AG04450 (cell line): Measurements from ENCODE around the gene TCERG1L. TPM values are rescaled to one million over a fixed set of nuclear protein-coding genes. Genes with fewer than 3 reads are reported as not detected.

ENCODE experiments used
- CTCF ChIA-PET: fragments of 300-600, 350-600 bp; formaldehyde crosslinking; extraction: SDS; loops from one replicate; lab custom pipeline; 2022; ENCODE audit warnings: antibody characterized with exemption, inconsistent platforms; lab: Charles Lee
- POLR2A ChIA-PET: fragments of 350-600 bp; formaldehyde crosslinking; extraction: SDS; loops from one replicate; lab custom pipeline; 2021; ENCODE audit warnings: antibody characterized with exemption, inconsistent platforms; lab: Yijun Ruan, JAX
- DNase-seq: peaks from one replicate; pipeline ENCODE4 v3.0.0-alpha.2; 2011; ENCODE audit warnings: low read depth, low spot score
- H3K27ac ChIP-seq: one replicate; pipeline ENCODE4 v1.5.1; 2012; ENCODE audit warnings: low read depth, low read length, control low read depth
- H3K27me3 ChIP-seq: one replicate; pipeline ENCODE4 v1.6.0; 2012; ENCODE audit warnings: low read length; ENCODE audit not compliant: control insufficient read depth, insufficient read depth
- H3K4me3 ChIP-seq: 2 replicates; pipeline ENCODE4 v1.5.1; 2011; ENCODE audit warnings: mild to moderate bottlenecking, low read depth, low read length, control low read depth
- H3K9me3 ChIP-seq: 2 replicates; pipeline ENCODE4 v1.5.1; 2012; ENCODE audit warnings: low read length; ENCODE audit not compliant: control insufficient read depth, insufficient read depth
- CTCF ChIP-seq: IDR thresholded peaks from 2 replicates; pipeline ENCODE4 v1.5.1; 2011; ENCODE audit warnings: low read depth, low read length, control low read depth, inconsistent platforms
- polyA plus RNA-seq: library from polyadenylated mRNA; depleted of rRNA; stranded (reverse); fragments of >200 nt; gene quantifications from 2 replicates; pipeline ENCODE4 v1.2.3, GENCODE V29; 2011

TCERG1L gene
- polyA plus RNA-seq, 1 experiment, result not detected

GRCh38 chr10:131312478-131312836 lies 936 bp upstream of the TCERG1L start:
- no peak for TF ChIP-seq CTCF
- no peak for DNase-seq
- Histone ChIP-seq H3K9me3 (peaks cover 56% of the 10 kb centered on the region), H3K27me3 (no peaks in the 10 kb centered on the region), H3K4me3 (no peak overlapping the region), H3K27ac (no peak overlapping the region)
- ChIA-PET CTCF (no interaction called here), POLR2A (no interaction called here)

- POLR2A ChIA-PET, result no interaction called here
- no peak overlapping the region for H3K27ac ChIP-seq
- H3K9me3 ChIP-seq, result peaks cover 47% of the 10 kb centered on the region
- no peaks in the 10 kb centered on the region for H3K27me3 ChIP-seq
- CTCF ChIA-PET, result no interaction called here
- no peak overlapping the region for H3K4me3 ChIP-seq
- no peak for DNase-seq
- no peak for TF ChIP-seq CTCF
Measured at GRCh38 chr10:131311402-131311660, 190 bp downstream of the TCERG1L start.

GRCh38 chr10:131310551-131311401 lies 745 bp downstream of the TCERG1L start:
- no peak overlapping the region for H3K27ac ChIP-seq
- H3K27me3 ChIP-seq, result no peaks in the 10 kb centered on the region
- DNase-seq, result no peak
- no peak for TF ChIP-seq CTCF
- H3K9me3 ChIP-seq, result peaks cover 42% of the 10 kb centered on the region
- POLR2A ChIA-PET, result no interaction called here
- H3K4me3 ChIP-seq, result no peak overlapping the region
- CTCF ChIA-PET, result no interaction called here

- Histone ChIP-seq H3K4me3 (no peak overlapping the region), H3K9me3 (peaks cover 37% of the 10 kb centered on the region), H3K27me3 (no peaks in the 10 kb centered on the region), H3K27ac (no peak overlapping the region)
- TF ChIP-seq CTCF, result no peak
- ChIA-PET CTCF (no interaction called here), POLR2A (no interaction called here)
- DNase-seq, result no peak
Measured at GRCh38 chr10:131310142-131310541, 1.4 kb downstream of the TCERG1L start.

- POLR2A ChIA-PET, result no interaction called here
- Histone ChIP-seq H3K27ac (no peak overlapping the region), H3K9me3 (peaks cover 7% of the 10 kb centered on the region), H3K27me3 (no peaks in the 10 kb centered on the region), H3K4me3 (no peak overlapping the region)
- no peak for TF ChIP-seq CTCF
- DNase-seq, result no peak
- CTCF ChIA-PET, result no interaction called here
Measured at GRCh38 chr10:131300508-131300907, 11.0 kb downstream of the TCERG1L start.
